GM12878 (cell line): Measurements from ENCODE around the gene POLD4. TPM values are rescaled to one million over a fixed set of nuclear protein-coding genes. Genes with fewer than 3 reads are reported as not detected.

ENCODE experiments used
- ATAC-seq: fragments of 200-7000 bp; cut with Tn5 transposase; 3 replicates; pipeline ENCODE4 v1.9.1; 2020; ENCODE audit warnings: mild to moderate bottlenecking, moderate library complexity
- BruUV-seq: library from RNA; stranded (reverse); fragments of 400-500 nt; replicated peaks from 2 replicates; lab custom pipeline; 2021; lab: Mats Ljungman, UMichigan
- CTCF ChIA-PET: fragments of 300-600 bp; sonication (Branson Sonifier 250); formaldehyde crosslinking; extraction: SDS; loops from one replicate; lab custom pipeline; 2021; ENCODE audit warnings: inconsistent platforms; lab: Yijun Ruan, JAX
- POLR2A ChIA-PET: fragments of 350-600 bp; formaldehyde crosslinking; extraction: SDS; loops from one replicate; lab custom pipeline; 2021; ENCODE audit warnings: inconsistent platforms; lab: Charles Lee
- RAD21 ChIA-PET: fragments of 300-600 bp; sonication (Branson Sonifier 250); formaldehyde crosslinking; loops from one replicate; lab custom pipeline; 2023; ENCODE audit warnings: antibody characterized with exemption; ENCODE audit not compliant: unreplicated experiment; lab: Charles Lee
- SMC1A ChIA-PET: fragments of 300-600 bp; sonication (Branson Sonifier 250); formaldehyde crosslinking; loops from one replicate; lab custom pipeline; 2023; ENCODE audit not compliant: unreplicated experiment, uncharacterized antibody; lab: Charles Lee
- DNase-seq: peaks from one replicate; pipeline ENCODE4 v3.0.0-alpha.2; 2011; ENCODE audit warnings: low read depth, low spot score
- FAIRE-seq: peaks from 3 replicates; lab custom pipeline; 2011; peaks lifted over from hg19 to GRCh38; lab: Jason Lieb, UNC
- H2AFZ ChIP-seq: 2 replicates; pipeline ENCODE4 v1.6.0; 2011; ENCODE audit warnings: low read depth, low read length, control low read depth; ENCODE audit not compliant: control insufficient read depth
- H3K27ac ChIP-seq: 2 replicates; pipeline ENCODE4 v1.5.1; 2011; ENCODE audit warnings: control low read depth; ENCODE audit not compliant: control insufficient read depth, insufficient read depth
- H3K27me3 ChIP-seq, 2 experiments: replicated peaks in 1 of 2; 2 replicates each; pipeline versions ENCODE4 v1.6.0 to v1.6.1; 2011; ENCODE audit warnings: low read length in 1 of 2; ENCODE audit not compliant: control insufficient read depth in 2 of 2, insufficient read depth in 2 of 2
- H3K36me3 ChIP-seq, 2 experiments: 2 replicates each; pipeline ENCODE4 v1.5.1; 2011; ENCODE audit warnings: low read length in 1 of 2; ENCODE audit not compliant: control insufficient read depth in 2 of 2, insufficient read depth in 2 of 2
- H3K4me1 ChIP-seq: 2 replicates; pipeline ENCODE4 v1.6.1; 2011; ENCODE audit warnings: mild to moderate bottlenecking, low read length, moderate library complexity, mixed read lengths; ENCODE audit not compliant: control insufficient read depth, insufficient read depth
- H3K4me2 ChIP-seq: 2 replicates; pipeline ENCODE4 v1.6.0; 2011; ENCODE audit warnings: control low read depth; ENCODE audit not compliant: control insufficient read depth, insufficient read depth
- H3K4me3 ChIP-seq: fragments of 200-600 bp; sonication (generic); 2 replicates; pipeline ENCODE4 v1.5.1; 2016
- H3K79me2 ChIP-seq: 2 replicates; pipeline ENCODE4 v1.6.0; 2011; ENCODE audit warnings: low read length; ENCODE audit not compliant: control insufficient read depth, insufficient read depth
- H3K9ac ChIP-seq: 2 replicates; pipeline ENCODE4 v1.8.0; 2011; ENCODE audit warnings: low read length, control low read depth, mixed read lengths; ENCODE audit not compliant: control insufficient read depth, insufficient read depth
- H3K9me3 ChIP-seq: replicated peaks from 3 replicates; pipeline ENCODE4 v1.5.1; 2011; ENCODE audit warnings: mild to moderate bottlenecking, low read length; ENCODE audit not compliant: control insufficient read depth, insufficient read depth
- H4K20me1 ChIP-seq: 2 replicates; pipeline ENCODE4 v1.6.0; 2011; ENCODE audit not compliant: control insufficient read depth, insufficient read depth
- CEBPB ChIP-seq, 2 experiments: fragments of 150-350 bp in 1 of 2; IDR thresholded peaks; 2 replicates each; pipeline ENCODE4 v1.6.1; 2012 to 2014; ENCODE audit warnings: low read depth in 2 of 2, low read length in 2 of 2, borderline replicate concordance in 1 of 2, inconsistent platforms in 1 of 2
- CREB1 ChIP-seq: IDR thresholded peaks from 2 replicates; pipeline ENCODE4 v1.6.1; 2012; ENCODE audit warnings: low read depth, mild to moderate bottlenecking, inconsistent platforms
- E2F8 ChIP-seq: fragments of 450-650 bp; IDR thresholded peaks from 2 replicates; pipeline ENCODE4 v1.6.1; 2018; ENCODE audit warnings: mild to moderate bottlenecking, low read depth, moderate library complexity; ENCODE audit not compliant: partially characterized antibody
- FOS ChIP-seq: IDR thresholded peaks from 3 replicates; pipeline ENCODE4 v1.6.1; 2011; ENCODE audit warnings: borderline replicate concordance; ENCODE audit not compliant: insufficient read length; ENCODE audit errors: extremely low read depth
- IRF3 ChIP-seq: fragments of 450-650 bp; IDR thresholded peaks from 2 replicates; pipeline ENCODE4 v1.6.1; 2014; ENCODE audit warnings: mild to moderate bottlenecking
- JUND ChIP-seq: IDR thresholded peaks from 2 replicates; pipeline ENCODE4 v1.6.1; 2012; ENCODE audit warnings: low read depth, mild to moderate bottlenecking, low read length, improper control_type of control experiment, moderate library complexity
- MYC ChIP-seq: IDR thresholded peaks from 2 replicates; pipeline ENCODE4 v1.6.1; 2011; ENCODE audit warnings: mild to moderate bottlenecking, low read length, moderate library complexity, inconsistent platforms; ENCODE audit not compliant: insufficient read depth, insufficient replicate concordance, insufficient read length, severe bottlenecking
- NKRF ChIP-seq: fragments of 450-650 bp; conservative IDR thresholded peaks from 2 replicates; pipeline ENCODE4 v1.6.1; 2017; ENCODE audit warnings: mild to moderate bottlenecking, moderate library complexity
- NRF1 ChIP-seq: conservative IDR thresholded peaks from 2 replicates; pipeline ENCODE4 v1.6.1; 2011; ENCODE audit warnings: mild to moderate bottlenecking, low read depth, low read length, improper control_type of control experiment
- POLR2A ChIP-seq: IDR thresholded peaks from 2 replicates; pipeline ENCODE4 v1.6.1; 2011; ENCODE audit warnings: low read depth, mild to moderate bottlenecking, low read length
- POU2F2 ChIP-seq: IDR thresholded peaks from 3 replicates; pipeline ENCODE4 v1.6.1; 2011; ENCODE audit warnings: low read depth, mild to moderate bottlenecking, low read length, borderline replicate concordance
- SMAD5 ChIP-seq: IDR thresholded peaks from 2 replicates; pipeline ENCODE4 v1.6.1; 2016; ENCODE audit warnings: antibody characterized with exemption, low read depth
- SPI1 ChIP-seq: IDR thresholded peaks from 2 replicates; pipeline ENCODE4 v1.6.1; 2011; ENCODE audit warnings: low read depth, mild to moderate bottlenecking, low read length, moderate library complexity, borderline replicate concordance; ENCODE audit not compliant: insufficient read depth
- ZBED1 ChIP-seq: IDR thresholded peaks from 2 replicates; pipeline ENCODE4 v1.6.1; 2016; ENCODE audit warnings: borderline replicate concordance
- ZNF24 ChIP-seq: fragments of 450-650 bp; IDR thresholded peaks from 2 replicates; pipeline ENCODE4 v1.6.1; 2017; ENCODE audit warnings: antibody characterized with exemption, mild to moderate bottlenecking
- ZNF622 ChIP-seq: fragments of 450-650 bp; IDR thresholded peaks from 2 replicates; pipeline ENCODE4 v1.6.1; 2017; ENCODE audit warnings: mild to moderate bottlenecking, inconsistent platforms
- WGBS: methylation state at CpG from one replicate; pipeline ENCODE4 v1.1.6; 2016; ENCODE audit warnings: low lambda C conversion rate; ENCODE audit not compliant: insufficient replicate concordance, insufficient coverage; ENCODE audit errors: missing lambda C conversion rate; 5-methylcytosine and 5-hydroxymethylcytosine counted together
- in situ Hi-C: fragments of 300-500 bp; cut with MboI; formaldehyde crosslinking; loops from 9 replicates; pipeline ENCODE4 v1.14.3; 2018; ENCODE audit warnings: mixed read lengths
- intact Hi-C: fragments of 100-400 bp; cut with micrococcal nuclease; formaldehyde crosslinking; loops from one replicate; pipeline ENCODE4 v1.14.2; 2022; ENCODE audit not compliant: unreplicated experiment
- polyA plus RNA-seq, 11 experiments: library from polyadenylated mRNA; depleted of rRNA in 4 of 11; unstranded in 6 of 11; stranded (reverse) in 5 of 11; fragments of >200 nt; fragmentation: Nextera tagmentation in 4 of 11; fragmentation: Illumina TruSeq in 1 of 11; extraction: Ambion mirVana in 4 of 11; extraction: Trizol in 1 of 11; gene quantifications; 1 replicate in 1 of 11; 2 replicates in 10 of 11; pipeline versions ENCODE4 v1.2.1 to v1.2.3, GENCODE V29; 2011 to 2016; ENCODE audit warnings: inconsistent platforms in 2 of 11, missing spikeins in 2 of 11, low read depth in 1 of 11
- total RNA-seq, 4 experiments: library from RNA; depleted of rRNA in 3 of 4; stranded (reverse); fragments of >200 nt in 3 of 4; fragmentation: Illumina TruSeq in 1 of 4; extraction: Trizol in 1 of 4; gene quantifications; 2 replicates each; pipeline versions ENCODE4 v1.2.1 to v1.2.3, GENCODE V29; 2013 to 2021

POLD4 gene
- total and polyA plus RNA-seq, 10 of the 15 experiments (the other 5 are each of a cell fraction or from before 2014, with no cell fraction given) = 8.1 to 176 (median 88.1) TPM

- FAIRE-seq = no peak
- ChIA-PET SMC1A (interaction anchor here (1.2 to 21.3 kb wide), 6 partner anchors 8 to 200 kb away, joined by 3 to 646 read pairs (median 66); partner anchors contain the start of genes CLCF1 and POLD4), CTCF (interaction anchor here (9.2 to 25.5 kb wide), 3 partner anchors 18 to 59 kb away, joined by 95 to 1301 read pairs (median 390); partner anchors contain the start of genes CLCF1 and POLD4), POLR2A (interaction anchor here (4.3 to 8.4 kb wide), 2 partner anchors 8 to 25 kb away, joined by 23 to 183 read pairs; partner anchors contain the start of genes CLCF1 and POLD4), RAD21 (interaction anchor here (1.9 to 15.0 kb wide), 8 partner anchors 10 to 117 kb away, joined by 6 to 525 read pairs (median 25); partner anchors contain the start of genes POLD4 and RAD9A)
- no peak for DNase-seq
- Histone ChIP-seq H3K79me2 (no peaks in the 10 kb centered on the region), H3K4me2 (no peak overlapping the region), H2AFZ (no peak overlapping the region), H3K4me1 (peaks cover 19% of the 10 kb centered on the region), H3K9ac (no peak overlapping the region), H3K4me3 (no peak overlapping the region), H3K36me3 (no peaks in the 10 kb centered on the region), H3K27me3 (peaks cover 2 to 4% of the 10 kb centered on the region in 2 experiments; a peak in 3 of 4 replicates), H3K27ac (no peak overlapping the region), H4K20me1 (no peaks in the 10 kb centered on the region), H3K9me3 (no peaks in the 10 kb centered on the region)
- intact Hi-C loops = no loop called here
- in situ Hi-C loops = loop anchor here (5.0 kb wide), 1 partner anchor 117 kb away; no protein-coding TSS in a partner anchor
- no peak for ATAC-seq
- no TSS peak for BruUV-seq
- 79% methylated on average over 22 of the region's 23 CpGs for WGBS
- TF ChIP-seq NRF1 = no peak
- TF ChIP-seq NKRF = no peak
- no peak for TF ChIP-seq ZNF24
- TF ChIP-seq E2F8 = no peak
- no peak for TF ChIP-seq FOS
- TF ChIP-seq SMAD5 = no peak
- TF ChIP-seq ZBED1 = no peak
- TF ChIP-seq IRF3 = no peak
- no peak for TF ChIP-seq CEBPB (IDR thresholded peaks at IDR 0.05; ENCODE audit: borderline replicate concordance in 1 of 2, low read depth in 2 of 2, low read length in 2 of 2)
- no peak for TF ChIP-seq SPI1
- TF ChIP-seq CREB1 = no peak
- no peak for TF ChIP-seq MYC
- no peak for TF ChIP-seq POLR2A
- TF ChIP-seq JUND = no peak
- no peak for TF ChIP-seq ZNF622
- no peak for TF ChIP-seq POU2F2
Observed at GRCh38 chr11:67379061-67380058, 26.0 kb upstream of the POLD4 start.
